ENCODE results near the gene G3BP1. TPM values are rescaled to one million over a fixed set of nuclear protein-coding genes. Genes with fewer than 3 reads are reported as not detected.
A peak's percentile ranks its signal among the peaks of the same experiment; 100 is the strongest.

The G3BP1 gene
- total RNA-seq, 1 experiment from 2014 or later = 290 TPM

GRCh38 chr5:151773951-151774350 is 2.2 kb downstream of the G3BP1 start:
- ATAC-seq (no peak), DNase-seq (ENCODE audit: low read depth, low spot score) (no peak)
- ChIA-PET POLR2A (no interaction called here), CTCF (no interaction called here)
- H3K4me3 ChIP-seq (ENCODE audit: low read depth in 2 of 2, low read length in 2 of 2) = peak overlapping the region; percentile 92 to 97
- TF ChIP-seq CTCF (IDR thresholded peaks at IDR 0.05) (no peak), POLR2AphosphoS5 (IDR thresholded peaks at IDR 0.05; ENCODE audit: low read depth, low read length) (no peak), SIN3A (IDR thresholded peaks at IDR 0.05; ENCODE audit: borderline replicate concordance, insufficient read depth, low read depth, low read length) (no peak), REST (IDR thresholded peaks at IDR 0.05; ENCODE audit: insufficient read depth in 1 of 2, low read depth in 2 of 2, low read length in 1 of 2) (no peak), TCF7L2 (IDR thresholded peaks at IDR 0.05; ENCODE audit: low read depth, low read length) (no peak)
- H3K27ac ChIP-seq (ENCODE audit: low read length) = peak overlapping the region; percentile 88
- in situ Hi-C loops (cut with HindIII; ENCODE audit: low pct_unique_long_range_greater_than_20kb, low sequenced_read_pairs) = no loop called here
- intact Hi-C loops (cut with micrococcal nuclease; ENCODE audit: unreplicated experiment) = no loop called here
- H3K4me1 ChIP-seq (ENCODE audit: control insufficient read depth, insufficient read depth, low read length) = peaks cover 24% of the 10 kb centered on the region
- H3K9me3 ChIP-seq (ENCODE audit: control insufficient read depth, insufficient read depth, low read depth, low read length) = no peaks in the 10 kb centered on the region
- no peaks in the 10 kb centered on the region for H3K27me3 ChIP-seq (ENCODE audit: control insufficient read depth, insufficient read depth, low read length)
- H3K36me3 ChIP-seq (ENCODE audit: control insufficient read depth, insufficient read depth, low read length) = peaks cover 11% of the 10 kb centered on the region
- BruUV-seq (replicated peaks) = no TSS peak

GRCh38 chr5:151775025-151775606 is 3.4 kb downstream of the G3BP1 start:
- H3K4me3 ChIP-seq (ENCODE audit: low read depth in 2 of 2, low read length in 2 of 2) = peak overlapping the region; percentile 6 to 12; a peak in 1 of 4 replicates
- DNase-seq (ENCODE audit: low read depth, low spot score) (no peak), ATAC-seq (no peak)
- CTCF ChIA-PET = no interaction called here
- BruUV-seq (replicated peaks) = no TSS peak
- intact Hi-C loops (cut with micrococcal nuclease; ENCODE audit: unreplicated experiment) = no loop called here
- H3K27ac ChIP-seq (ENCODE audit: low read length) = no peak overlapping the region
- no peaks in the 10 kb centered on the region for H3K27me3 ChIP-seq (ENCODE audit: control insufficient read depth, insufficient read depth, low read length)
- H3K4me1 ChIP-seq (ENCODE audit: control insufficient read depth, insufficient read depth, low read length) = peaks cover 33% of the 10 kb centered on the region
- TF ChIP-seq POLR2AphosphoS5 (IDR thresholded peaks at IDR 0.05; ENCODE audit: low read depth, low read length) = no peak
- TF ChIP-seq SIN3A (IDR thresholded peaks at IDR 0.05; ENCODE audit: borderline replicate concordance, insufficient read depth, low read depth, low read length) = no peak
- no peak for TF ChIP-seq TCF7L2 (IDR thresholded peaks at IDR 0.05; ENCODE audit: low read depth, low read length)
- TF ChIP-seq REST (IDR thresholded peaks at IDR 0.05; ENCODE audit: insufficient read depth in 1 of 2, low read depth in 2 of 2, low read length in 1 of 2) = no peak
- no peak for TF ChIP-seq CTCF (IDR thresholded peaks at IDR 0.05)
- POLR2A ChIA-PET = no interaction called here
- in situ Hi-C loops (cut with HindIII; ENCODE audit: low pct_unique_long_range_greater_than_20kb, low sequenced_read_pairs) = no loop called here
- peaks cover 11% of the 10 kb centered on the region for H3K36me3 ChIP-seq (ENCODE audit: control insufficient read depth, insufficient read depth, low read length)
- no peaks in the 10 kb centered on the region for H3K9me3 ChIP-seq (ENCODE audit: control insufficient read depth, insufficient read depth, low read depth, low read length)

All from Panc1 (cell line).